Stimulated activated effector memory CD8-positive, alpha-beta T cell treated with anti-CD3 and anti-CD28 coated beads, Interleukin-12 subunit alpha, Interleukin-12 subunit beta, amount 100 ng/mL, for 72 hours (primary cell): Measurements from ENCODE around the gene CEP76.
"Not testable (repeated sequence)": the region's sequence is repeated elsewhere in the genome, so short reads cannot be mapped to it uniquely, and the experiment has no call there.

ENCODE experiments used
- ATAC-seq: fragments of 150-1000 bp; cut with Tn5 transposase; 2 replicates; pipeline ENCODE4 v1.10.0; 2021
- DNase-seq, 2 donors: peaks; one replicate each; pipeline ENCODE4 v3.0.0; 2021 to 2022; ENCODE audit warnings: low spot score in 2 of 2
- H3K27ac Mint-ChIP-seq: one replicate; pipeline ENCODE4 v1.8.0; 2022; ENCODE audit warnings: mild to moderate bottlenecking, mixed read lengths
- H3K36me3 Mint-ChIP-seq: one replicate; pipeline ENCODE4 v1.8.0; 2022; ENCODE audit warnings: mild to moderate bottlenecking, mixed read lengths
- H3K4me1 Mint-ChIP-seq: one replicate; pipeline ENCODE4 v1.8.0; 2022; ENCODE audit warnings: mixed read lengths
- H3K4me3 Mint-ChIP-seq: one replicate; pipeline ENCODE4 v1.8.0; 2022; ENCODE audit warnings: mild to moderate bottlenecking, mixed read lengths
- H3K9me3 Mint-ChIP-seq: one replicate; pipeline ENCODE4 v1.8.0; 2022; ENCODE audit warnings: mixed read lengths

CEP76 gene

DNA sequence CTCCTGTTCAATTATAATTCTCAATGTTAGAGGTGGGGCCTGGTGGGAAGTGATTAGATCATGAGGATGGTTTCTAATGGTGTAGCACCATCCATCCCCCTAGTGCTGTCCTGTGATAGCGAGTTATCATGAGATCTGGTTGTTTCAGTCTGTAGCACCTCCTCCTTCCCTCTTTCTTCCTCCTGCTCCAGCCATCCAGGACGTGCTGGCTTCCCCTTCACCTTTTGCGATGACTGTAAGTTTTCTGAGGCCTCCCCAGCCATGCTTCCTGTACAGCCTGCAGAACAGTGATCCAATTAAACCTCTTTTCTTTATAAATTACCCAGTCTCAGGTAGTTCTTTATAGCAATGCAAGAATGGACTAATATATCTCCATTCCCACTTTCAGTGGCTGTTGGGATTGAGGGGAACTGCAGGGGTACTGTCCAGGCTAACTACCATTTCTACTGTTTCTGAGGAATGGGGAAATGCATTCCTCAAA, 63.8 kb downstream of the CEP76 start:
- no peaks in the 10 kb centered on the region for H3K9me3 Mint-ChIP-seq
- peaks cover 10% of the 10 kb centered on the region for H3K4me1 Mint-ChIP-seq
- DNase-seq (no peak), ATAC-seq (no peak)
- H3K4me3 Mint-ChIP-seq: no peak overlapping the region
- H3K36me3 Mint-ChIP-seq: no peaks in the 10 kb centered on the region
- H3K27ac Mint-ChIP-seq: peak overlapping the region; percentile 43

DNA sequence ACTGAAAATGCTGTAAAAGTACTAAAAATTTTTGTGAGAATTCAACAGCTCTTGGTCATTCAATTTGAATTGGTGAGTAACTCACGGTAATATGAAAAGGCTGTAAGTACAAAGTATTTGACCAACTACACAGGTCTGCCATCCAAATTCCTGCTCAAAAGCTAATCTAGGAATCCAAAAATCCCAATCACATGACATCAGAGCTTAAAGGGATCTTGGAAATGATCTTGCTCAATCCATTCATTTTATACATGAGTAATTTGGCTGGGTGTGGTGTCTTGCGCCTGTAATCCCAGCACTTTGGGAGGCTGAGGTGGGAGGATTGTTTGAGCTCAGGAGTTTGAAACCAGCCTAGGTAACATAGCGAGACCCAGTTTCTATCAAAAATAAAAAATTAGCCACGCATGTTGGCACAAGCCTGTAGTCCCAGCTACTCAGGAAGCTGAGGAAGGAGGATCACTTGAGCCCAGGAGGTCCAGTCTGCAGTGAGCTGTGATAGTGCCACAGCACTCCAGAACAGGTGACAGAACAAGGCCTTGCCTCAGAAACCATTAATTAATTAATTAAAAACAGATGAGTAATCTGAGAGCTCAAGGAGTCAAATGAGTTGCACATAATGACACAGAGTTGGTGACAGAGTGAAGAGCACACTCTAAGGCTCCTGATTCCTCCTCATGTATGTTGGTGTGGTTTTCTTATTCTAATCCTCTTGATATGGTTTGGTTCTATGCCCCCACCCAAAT, 64.5 kb downstream of the CEP76 start:
- ATAC-seq (peak; percentile 60), DNase-seq (no peak)
- no peak overlapping the region for H3K4me3 Mint-ChIP-seq
- peaks cover 10% of the 10 kb centered on the region for H3K4me1 Mint-ChIP-seq
- no peaks in the 10 kb centered on the region for H3K36me3 Mint-ChIP-seq
- H3K27ac Mint-ChIP-seq: peak overlapping the region; percentile 43
- H3K9me3 Mint-ChIP-seq: no peaks in the 10 kb centered on the region

DNA sequence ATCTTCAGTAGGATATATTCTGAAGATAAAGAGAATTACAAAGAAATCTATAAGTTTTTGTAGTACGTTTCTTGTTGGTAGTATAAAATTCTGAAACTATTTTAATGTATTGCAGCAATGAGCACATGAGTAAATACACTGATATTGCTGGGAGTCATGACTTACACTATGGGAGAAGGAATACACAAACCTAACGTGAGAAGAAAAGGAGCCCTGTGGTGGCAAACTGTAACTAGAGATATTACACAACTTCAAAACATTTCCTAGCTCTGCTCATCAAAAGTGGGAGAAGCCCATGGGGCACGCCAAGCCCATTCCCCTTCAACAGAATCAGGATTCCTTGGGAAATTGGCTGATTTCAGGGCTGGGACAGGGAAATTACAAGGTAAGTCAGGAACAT, 65.1 kb downstream of the CEP76 start:
- Mint-ChIP-seq H3K9me3 (no peaks in the 10 kb centered on the region), H3K27ac (peak overlapping the region; percentile 12), H3K4me3 (no peak overlapping the region), H3K4me1 (peaks cover 10% of the 10 kb centered on the region), H3K36me3 (no peaks in the 10 kb centered on the region)
- no peak for DNase-seq
- no peak for ATAC-seq

DNA sequence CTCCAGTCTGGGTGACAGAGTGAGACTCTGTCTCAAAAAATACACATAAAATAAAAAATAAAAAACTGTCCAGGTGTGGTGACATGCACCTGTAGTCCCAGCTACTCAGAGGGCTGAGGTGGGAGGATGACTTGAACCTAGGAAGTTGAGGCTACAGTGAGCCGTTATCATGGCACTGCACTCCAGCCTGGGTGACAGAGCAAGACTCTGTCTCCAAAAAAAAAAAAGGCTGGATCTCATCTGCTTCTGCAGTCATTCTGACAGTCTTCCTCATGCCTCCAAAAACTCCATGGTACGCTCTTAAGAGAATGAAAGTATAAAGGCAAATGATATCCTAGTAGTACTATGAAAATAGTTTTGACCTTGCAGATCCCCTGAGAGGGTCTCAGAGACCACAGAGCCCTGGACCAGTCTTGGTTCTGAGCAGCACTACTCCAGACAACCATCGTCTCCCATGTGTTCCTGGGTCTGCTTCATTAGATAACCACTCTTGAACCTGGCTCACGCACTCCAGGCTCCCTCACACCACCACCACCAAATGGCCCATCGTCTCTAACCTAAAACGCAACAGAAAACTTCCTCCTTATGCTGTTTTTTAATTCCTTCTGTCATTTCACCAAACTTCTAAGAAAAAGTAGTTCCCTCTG, 70.6 kb downstream of the CEP76 start:
- ATAC-seq (no peak), DNase-seq (no peak)
- Mint-ChIP-seq H3K4me1 (peaks cover 7% of the 10 kb centered on the region), H3K9me3 (no peaks in the 10 kb centered on the region), H3K36me3 (no peaks in the 10 kb centered on the region), H3K4me3 (no peak overlapping the region), H3K27ac (no peak overlapping the region)

DNA sequence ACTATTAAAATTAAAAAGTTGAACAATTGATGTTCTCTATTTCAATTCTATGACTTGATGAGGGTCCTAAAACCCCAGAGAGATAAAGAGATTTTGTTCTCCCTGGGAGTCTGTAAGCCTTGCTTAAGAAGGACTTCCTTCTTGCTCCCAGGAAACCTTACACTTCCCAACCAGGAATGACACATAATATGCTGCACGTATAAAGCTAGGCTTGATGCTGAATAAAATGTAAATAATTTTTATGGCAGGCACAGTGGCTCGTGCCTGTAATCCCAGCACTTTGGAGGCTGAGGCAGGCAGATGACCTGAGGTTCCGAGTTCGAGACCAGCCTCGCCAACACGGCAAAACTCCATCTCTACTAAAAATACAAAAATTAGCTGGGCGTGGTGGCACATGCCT, 72.4 kb downstream of the CEP76 start:
- ATAC-seq: no peak
- no peak overlapping the region for H3K4me3 Mint-ChIP-seq
- no peaks in the 10 kb centered on the region for H3K36me3 Mint-ChIP-seq
- no peak overlapping the region for H3K27ac Mint-ChIP-seq
- no peaks in the 10 kb centered on the region for H3K9me3 Mint-ChIP-seq
- DNase-seq: no peak
- H3K4me1 Mint-ChIP-seq: peaks cover 7% of the 10 kb centered on the region

DNA sequence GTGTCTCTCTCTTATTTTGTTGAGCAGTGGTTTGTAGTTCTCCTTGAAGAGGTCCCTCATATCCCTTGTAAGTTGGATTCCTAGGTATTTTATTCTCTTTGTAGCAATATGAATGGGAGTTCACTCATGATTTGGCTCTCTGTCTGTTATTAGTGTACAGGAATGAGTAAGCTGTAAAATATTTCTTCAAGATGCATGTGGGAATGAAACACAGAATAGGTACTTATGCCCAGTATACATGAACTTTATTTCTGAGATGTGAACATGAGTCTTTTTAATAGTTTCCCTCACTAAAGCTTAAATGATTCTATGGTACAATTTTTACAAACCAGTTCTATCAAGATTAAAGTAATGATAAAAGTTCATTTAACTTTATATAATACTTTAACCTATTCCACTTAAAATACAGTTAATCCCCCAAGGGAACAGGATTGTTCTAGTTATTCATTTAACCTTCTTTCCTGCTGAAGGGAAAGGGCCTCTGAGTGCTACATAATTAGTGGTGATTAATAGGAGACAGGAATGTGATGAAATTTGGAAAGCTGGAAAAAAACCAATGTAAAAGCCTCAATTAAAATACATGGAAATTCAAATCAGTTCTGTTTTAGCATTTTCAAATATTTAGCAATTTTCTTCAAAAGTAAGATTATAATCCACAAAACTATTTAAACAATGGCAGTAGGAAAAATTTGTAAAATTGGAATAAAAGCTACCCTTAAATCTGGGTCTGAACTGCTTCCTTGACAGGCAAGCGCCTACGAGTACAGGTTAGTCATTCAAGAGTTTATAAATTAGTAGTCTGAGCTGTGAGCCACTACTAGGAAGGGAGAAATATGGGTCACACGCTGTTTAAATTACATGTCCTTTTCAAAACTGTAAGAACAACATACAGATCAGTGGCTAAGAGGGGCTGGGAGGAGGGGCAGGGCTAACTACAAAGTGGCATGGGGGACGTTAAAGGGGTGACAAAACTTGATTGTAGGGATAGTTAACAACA, 73.5 kb downstream of the CEP76 start:
- H3K4me3 Mint-ChIP-seq: no peak overlapping the region
- ATAC-seq (peak; percentile 95), DNase-seq (no peak)
- no peak overlapping the region for H3K27ac Mint-ChIP-seq
- H3K36me3 Mint-ChIP-seq: no peaks in the 10 kb centered on the region
- H3K9me3 Mint-ChIP-seq: no peaks in the 10 kb centered on the region
- peaks cover 7% of the 10 kb centered on the region for H3K4me1 Mint-ChIP-seq

DNA sequence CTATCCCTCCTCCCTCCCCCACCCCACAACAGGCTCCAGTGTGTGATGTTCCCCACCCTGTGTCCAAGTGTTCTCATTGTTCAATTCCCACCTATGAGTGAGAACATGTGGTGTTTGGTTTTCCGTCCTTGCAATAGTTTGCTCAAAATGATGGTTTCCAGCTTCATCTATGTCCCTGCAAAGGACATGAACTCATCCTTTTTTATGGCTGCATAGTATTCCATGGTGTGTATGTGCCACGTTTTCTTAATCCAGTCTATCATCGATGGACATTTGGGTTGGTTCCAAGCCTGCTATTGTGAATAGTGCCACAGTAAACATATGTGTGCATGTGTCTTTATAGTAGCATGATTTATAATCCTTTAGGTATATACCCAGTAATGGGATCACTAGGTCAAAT, 75.3 kb downstream of the CEP76 start:
- not testable (repeated sequence) for ATAC-seq, H3K9me3 Mint-ChIP-seq, DNase-seq, H3K4me1 Mint-ChIP-seq, H3K4me3 Mint-ChIP-seq, H3K36me3 Mint-ChIP-seq, H3K27ac Mint-ChIP-seq

DNA sequence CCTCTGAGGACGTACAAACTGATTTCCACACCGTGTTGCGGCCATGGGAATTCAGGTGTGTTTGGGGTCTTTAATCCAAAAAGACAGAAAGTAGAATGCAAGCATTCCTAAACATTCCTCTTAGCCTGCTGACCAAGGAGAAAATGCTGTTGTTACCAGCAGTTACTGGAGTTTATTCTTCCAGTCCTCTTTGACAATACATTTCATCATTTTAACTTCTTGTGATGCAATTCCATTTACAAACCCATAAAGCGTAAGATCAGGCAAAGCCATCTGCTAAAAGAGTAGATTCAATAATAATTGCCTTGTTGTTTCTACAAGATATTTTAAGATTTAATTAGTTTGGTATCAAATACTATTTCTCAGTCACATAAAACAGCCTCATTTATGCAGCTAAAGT, 77.3 kb downstream of the CEP76 start:
- ATAC-seq (no peak), DNase-seq (no peak)
- Mint-ChIP-seq H3K36me3 (no peaks in the 10 kb centered on the region), H3K27ac (no peak overlapping the region), H3K9me3 (no peaks in the 10 kb centered on the region), H3K4me3 (no peak overlapping the region), H3K4me1 (peaks cover 7% of the 10 kb centered on the region)
